SU-DHL-6 (cell line): ENCODE data around the gene GNB3.

Experiments
- H2AFZ ChIP-seq: fragments of 200-600 bp; sonication (generic); 2 replicates; pipeline ENCODE4 v1.6.1; 2014; ENCODE audit warnings: low read depth, mild to moderate bottlenecking, moderate library complexity, mixed read lengths, antibody characterized with exemption, low read length; ENCODE audit not compliant: severe bottlenecking
- H3F3A ChIP-seq: fragments of 200-600 bp; shearing (Covaris generic); 2 replicates; pipeline ENCODE4 v1.6.0; 2016; ENCODE audit warnings: antibody characterized with exemption, mild to moderate bottlenecking; ENCODE audit not compliant: insufficient read depth
- H3K27ac ChIP-seq: fragments of 200-600 bp; sonication (generic); 2 replicates; pipeline ENCODE4 v1.5.1; 2016; ENCODE audit warnings: low read depth, mild to moderate bottlenecking, low read length, moderate library complexity, mixed read lengths
- H3K27me3 ChIP-seq: fragments of 200-600 bp; sonication (generic), shearing (Covaris generic); 2 replicates; pipeline ENCODE4 v1.6.0; 2014; ENCODE audit warnings: mild to moderate bottlenecking, low read length
- H3K36me3 ChIP-seq: fragments of 200-600 bp; sonication (generic); 2 replicates; pipeline ENCODE4 v1.6.1; 2014; ENCODE audit warnings: mild to moderate bottlenecking, low read length, mixed read lengths
- H3K4me2 ChIP-seq: fragments of 300-600, 200-600 bp; shearing (Covaris generic), sonication (generic); 2 replicates; pipeline ENCODE4 v1.6.0; 2014; ENCODE audit warnings: low read length, low read depth, mild to moderate bottlenecking; ENCODE audit not compliant: poor library complexity, severe bottlenecking
- H3K4me3 ChIP-seq: fragments of 200-600 bp; sonication (generic); 2 replicates; pipeline ENCODE4 v1.5.1; 2014; ENCODE audit warnings: antibody characterized with exemption, low read length, mild to moderate bottlenecking, mixed read lengths; ENCODE audit not compliant: insufficient read depth, poor library complexity, severe bottlenecking
- H3K79me2 ChIP-seq: fragments of 200-600 bp; sonication (generic); 2 replicates; pipeline ENCODE4 v1.6.1; 2014; ENCODE audit warnings: mild to moderate bottlenecking, low read length, moderate library complexity; ENCODE audit not compliant: insufficient read depth
- H3K9ac ChIP-seq: fragments of 200-600 bp; sonication (generic); 2 replicates; pipeline ENCODE4 v1.7.0; 2014; ENCODE audit warnings: mild to moderate bottlenecking, low read length
- H3K9me2 ChIP-seq: fragments of 200-600 bp; sonication (generic); replicated peaks from 2 replicates; pipeline ENCODE4 v1.6.1; 2014; ENCODE audit warnings: low read length; ENCODE audit not compliant: insufficient read depth
- H3K9me3 ChIP-seq: fragments of 200-600 bp; sonication (generic); 2 replicates; pipeline ENCODE4 v1.6.1; 2014; ENCODE audit warnings: low read length, mixed read lengths; ENCODE audit not compliant: insufficient read depth
- H4K20me1 ChIP-seq: fragments of 200-600 bp; sonication (generic); 2 replicates; pipeline ENCODE4 v1.6.1; 2014; ENCODE audit warnings: low read depth, mild to moderate bottlenecking, antibody characterized with exemption, low read length, moderate library complexity, mixed read lengths
- EZH2phosphoT487 ChIP-seq: fragments of 200-600 bp; sonication (generic), shearing (Covaris generic); conservative IDR thresholded peaks from 2 replicates; pipeline ENCODE4 v1.6.1; 2018; ENCODE audit warnings: mild to moderate bottlenecking, antibody characterized with exemption, low read length, moderate library complexity, mixed read lengths
- TF ChIP-seq, protein P1 (sequence below): fragments of 200-600 bp; sonication (generic); IDR thresholded peaks from one replicate; pipeline ENCODE4 v1.5.1; 2017; ENCODE audit warnings: antibody characterized with exemption, mild to moderate bottlenecking, low read length, moderate library complexity; ENCODE audit not compliant: insufficient read depth, poor library complexity, severe bottlenecking

GNB3 gene

DNA sequence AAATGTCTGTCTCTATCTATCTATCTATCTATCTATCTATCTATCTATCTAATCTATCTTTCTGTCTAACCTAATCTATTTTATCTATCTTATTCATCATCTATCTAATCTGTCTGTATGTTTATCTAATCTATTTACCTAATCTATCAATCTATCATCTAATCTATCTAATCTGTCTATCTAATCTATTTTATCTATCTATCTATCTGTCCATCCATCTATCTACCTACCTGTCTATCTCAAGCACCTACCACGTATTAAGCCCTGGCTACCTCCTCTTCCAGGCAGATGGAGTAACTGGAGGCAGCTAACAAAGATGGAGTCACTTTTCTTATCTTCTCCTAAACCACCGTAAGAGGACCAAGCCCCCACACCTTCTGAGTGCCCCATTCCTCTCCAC lies 45.6 kb upstream of the GNB3 start:
- H3K27me3 ChIP-seq = no peaks in the 10 kb centered on the region
- H3K9ac ChIP-seq = no peak overlapping the region
- H3F3A ChIP-seq = no peaks in the 10 kb centered on the region
- H3K79me2 ChIP-seq = no peaks in the 10 kb centered on the region
- no peak overlapping the region for H2AFZ ChIP-seq
- H3K27ac ChIP-seq = no peak overlapping the region
- no peak overlapping the region for H3K4me2 ChIP-seq
- H3K36me3 ChIP-seq = no peaks in the 10 kb centered on the region
- H4K20me1 ChIP-seq = no peaks in the 10 kb centered on the region
- no peaks in the 10 kb centered on the region for H3K9me2 ChIP-seq
- H3K9me3 ChIP-seq = no peaks in the 10 kb centered on the region
- no peak overlapping the region for H3K4me3 ChIP-seq
- TF ChIP-seq, protein P1, sequence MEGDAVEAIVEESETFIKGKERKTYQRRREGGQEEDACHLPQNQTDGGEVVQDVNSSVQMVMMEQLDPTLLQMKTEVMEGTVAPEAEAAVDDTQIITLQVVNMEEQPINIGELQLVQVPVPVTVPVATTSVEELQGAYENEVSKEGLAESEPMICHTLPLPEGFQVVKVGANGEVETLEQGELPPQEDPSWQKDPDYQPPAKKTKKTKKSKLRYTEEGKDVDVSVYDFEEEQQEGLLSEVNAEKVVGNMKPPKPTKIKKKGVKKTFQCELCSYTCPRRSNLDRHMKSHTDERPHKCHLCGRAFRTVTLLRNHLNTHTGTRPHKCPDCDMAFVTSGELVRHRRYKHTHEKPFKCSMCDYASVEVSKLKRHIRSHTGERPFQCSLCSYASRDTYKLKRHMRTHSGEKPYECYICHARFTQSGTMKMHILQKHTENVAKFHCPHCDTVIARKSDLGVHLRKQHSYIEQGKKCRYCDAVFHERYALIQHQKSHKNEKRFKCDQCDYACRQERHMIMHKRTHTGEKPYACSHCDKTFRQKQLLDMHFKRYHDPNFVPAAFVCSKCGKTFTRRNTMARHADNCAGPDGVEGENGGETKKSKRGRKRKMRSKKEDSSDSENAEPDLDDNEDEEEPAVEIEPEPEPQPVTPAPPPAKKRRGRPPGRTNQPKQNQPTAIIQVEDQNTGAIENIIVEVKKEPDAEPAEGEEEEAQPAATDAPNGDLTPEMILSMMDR = no peak
- no peak for TF ChIP-seq EZH2phosphoT487

DNA sequence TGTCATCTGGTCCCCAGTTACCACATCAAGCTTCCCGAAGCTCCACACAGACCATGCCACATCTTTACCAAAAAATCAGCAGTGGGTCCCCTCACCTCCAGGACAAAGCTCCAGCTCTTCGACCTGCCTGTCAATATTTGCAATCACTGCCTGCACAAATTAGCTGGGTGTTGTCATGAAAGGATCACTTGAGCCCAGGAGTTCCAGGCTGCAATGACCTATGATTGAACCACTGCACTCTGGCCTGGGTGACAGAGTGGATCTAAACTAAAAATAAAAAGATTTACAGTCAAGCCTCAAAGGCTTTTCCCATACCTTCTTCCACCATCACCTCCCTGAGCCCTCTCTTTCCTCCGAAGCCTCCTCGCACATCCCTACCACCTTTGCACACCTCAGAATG lies 44.1 kb upstream of the GNB3 start:
- no peaks in the 10 kb centered on the region for H3K79me2 ChIP-seq
- no peak overlapping the region for H3K4me2 ChIP-seq
- H4K20me1 ChIP-seq = no peaks in the 10 kb centered on the region
- H3K9me3 ChIP-seq = no peaks in the 10 kb centered on the region
- no peaks in the 10 kb centered on the region for H3K9me2 ChIP-seq
- H3K9ac ChIP-seq = no peak overlapping the region
- H2AFZ ChIP-seq = no peak overlapping the region
- no peaks in the 10 kb centered on the region for H3K36me3 ChIP-seq
- H3K27ac ChIP-seq = no peak overlapping the region
- TF ChIP-seq EZH2phosphoT487 = no peak
- TF ChIP-seq, protein P1 = no peak
- H3K4me3 ChIP-seq = no peak overlapping the region
- no peaks in the 10 kb centered on the region for H3F3A ChIP-seq
- no peaks in the 10 kb centered on the region for H3K27me3 ChIP-seq

DNA sequence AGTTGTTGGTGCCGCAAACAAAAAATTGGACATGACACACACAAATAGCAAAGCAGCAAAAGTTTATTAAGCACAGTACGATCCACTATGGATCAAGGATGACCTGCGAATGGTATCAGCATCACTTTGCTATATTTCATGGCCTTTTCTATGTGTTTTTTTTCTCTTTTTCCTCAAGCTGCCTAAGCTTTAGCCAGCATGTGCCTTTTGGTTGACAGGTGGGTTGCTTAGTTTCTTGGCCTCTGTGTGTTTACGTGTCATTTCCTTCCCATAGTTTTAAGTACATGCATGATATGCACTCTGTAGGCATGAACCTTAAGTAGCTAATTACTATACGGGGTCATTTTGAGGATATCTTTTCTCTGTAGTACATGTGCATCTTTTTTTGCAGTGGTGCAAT lies 41.6 kb upstream of the GNB3 start:
- Histone ChIP-seq H3F3A (no peaks in the 10 kb centered on the region), H3K27me3 (no peaks in the 10 kb centered on the region), H2AFZ (no peak overlapping the region)

More for the DNA sequence above, 41.6 kb upstream of the GNB3 start:
- Histone ChIP-seq H4K20me1 (no peaks in the 10 kb centered on the region), H3K9ac (no peak overlapping the region), H3K4me2 (no peak overlapping the region), H3K79me2 (no peaks in the 10 kb centered on the region), H3K9me2 (no peaks in the 10 kb centered on the region), H3K9me3 (no peaks in the 10 kb centered on the region), H3K27ac (no peak overlapping the region), H3K36me3 (no peaks in the 10 kb centered on the region), H3K4me3 (no peak overlapping the region)
- TF ChIP-seq, protein P1 = no peak
- TF ChIP-seq EZH2phosphoT487 = no peak
